KMS-11 (cell line): ENCODE data around the gene STN1.

Experiments used
- H2AFZ ChIP-seq: fragments of 200-600 bp; sonication (generic); 2 replicates; pipeline ENCODE4 v1.6.1; 2016; ENCODE audit warnings: antibody characterized with exemption, mixed run types, low read depth
- H3K27ac ChIP-seq: fragments of 200-600 bp; sonication (generic); 2 replicates; pipeline ENCODE4 v1.6.1; 2016; ENCODE audit warnings: mild to moderate bottlenecking, mixed run types
- H3K27me3 ChIP-seq: fragments of 200-600 bp; sonication (generic); 2 replicates; pipeline ENCODE4 v1.6.1; 2017; ENCODE audit warnings: mild to moderate bottlenecking, low read depth, mixed run types, moderate library complexity; ENCODE audit not compliant: insufficient read depth
- H3K36me3 ChIP-seq: fragments of 200-600 bp; sonication (generic); 2 replicates; pipeline ENCODE4 v1.6.1; 2017; ENCODE audit warnings: mild to moderate bottlenecking, mixed run types; ENCODE audit not compliant: insufficient read depth
- H3K4me1 ChIP-seq: fragments of 200-600 bp; sonication (generic); 2 replicates; pipeline ENCODE4 v1.6.1; 2016; ENCODE audit warnings: mild to moderate bottlenecking, low read depth, mixed run types; ENCODE audit not compliant: poor library complexity, severe bottlenecking
- H3K4me2 ChIP-seq: fragments of 200-600 bp; sonication (generic); 2 replicates; pipeline ENCODE4 v1.7.0; 2016; ENCODE audit warnings: mild to moderate bottlenecking, mixed run types
- H3K4me3 ChIP-seq: fragments of 200-600 bp; sonication (generic); IDR thresholded peaks from 2 replicates; pipeline ENCODE4 v1.6.1; 2017; ENCODE audit warnings: low read depth, low read length, mixed read lengths; ENCODE audit not compliant: insufficient read depth
- H3K79me2 ChIP-seq: fragments of 200-600 bp; sonication (generic); 2 replicates; pipeline ENCODE4 v1.6.1; 2016; ENCODE audit warnings: low read depth, mixed run types; ENCODE audit not compliant: insufficient read depth
- H3K9ac ChIP-seq: fragments of 200-600 bp; sonication (generic); 2 replicates; pipeline ENCODE4 v1.6.1; 2016; ENCODE audit warnings: mild to moderate bottlenecking, mixed run types
- H4K20me1 ChIP-seq: fragments of 200-600 bp; sonication (generic); 2 replicates; pipeline ENCODE4 v1.6.1; 2016; ENCODE audit warnings: mild to moderate bottlenecking, mixed run types; ENCODE audit not compliant: insufficient read depth
- CTCF ChIP-seq: fragments of 200-600 bp; sonication (generic); conservative IDR thresholded peaks from 2 replicates; pipeline ENCODE4 v1.6.1; 2017; ENCODE audit warnings: low read depth, mild to moderate bottlenecking, antibody characterized with exemption, low read length, moderate library complexity, mixed read lengths

Gene STN1

GRCh38 chr10:103841519-103841918 lies 76.5 kb downstream of the STN1 start:
- Histone ChIP-seq H3K4me1 (no peaks in the 10 kb centered on the region), H3K27ac (no peak overlapping the region), H3K9ac (no peak overlapping the region), H3K4me2 (no peak overlapping the region), H3K36me3 (no peaks in the 10 kb centered on the region), H3K27me3 (no peaks in the 10 kb centered on the region), H3K4me3 (no peak overlapping the region), H2AFZ (no peak overlapping the region), H3K79me2 (no peaks in the 10 kb centered on the region), H4K20me1 (no peaks in the 10 kb centered on the region)
- no peak for TF ChIP-seq CTCF

- Histone ChIP-seq H3K79me2 (no peaks in the 10 kb centered on the region), H3K9ac (no peak overlapping the region), H3K27me3 (no peaks in the 10 kb centered on the region), H3K4me3 (no peak overlapping the region), H4K20me1 (no peaks in the 10 kb centered on the region), H3K36me3 (no peaks in the 10 kb centered on the region), H3K4me1 (no peaks in the 10 kb centered on the region), H3K4me2 (no peak overlapping the region), H2AFZ (no peak overlapping the region), H3K27ac (no peak overlapping the region)
- no peak for TF ChIP-seq CTCF
These were observed 77.3 kb downstream of the STN1 start for GRCh38 chr10:103840740-103841070.

GRCh38 chr10:103839872-103840739 lies 77.9 kb downstream of the STN1 start:
- Histone ChIP-seq H3K27me3 (no peaks in the 10 kb centered on the region), H3K27ac (no peak overlapping the region), H4K20me1 (no peaks in the 10 kb centered on the region), H3K9ac (no peak overlapping the region), H3K4me3 (no peak overlapping the region), H3K36me3 (no peaks in the 10 kb centered on the region), H3K79me2 (no peaks in the 10 kb centered on the region), H3K4me2 (no peak overlapping the region), H2AFZ (no peak overlapping the region), H3K4me1 (no peaks in the 10 kb centered on the region)
- TF ChIP-seq CTCF: no peak

GRCh38 chr10:103839519-103839871 lies 78.5 kb downstream of the STN1 start:
- no peak overlapping the region for H3K27ac ChIP-seq
- H3K9ac ChIP-seq: no peak overlapping the region
- H3K79me2 ChIP-seq: no peaks in the 10 kb centered on the region
- H4K20me1 ChIP-seq: no peaks in the 10 kb centered on the region
- H3K4me3 ChIP-seq: no peak overlapping the region
- no peak overlapping the region for H3K4me2 ChIP-seq
- no peak for TF ChIP-seq CTCF
- H3K36me3 ChIP-seq: no peaks in the 10 kb centered on the region
- H3K27me3 ChIP-seq: no peaks in the 10 kb centered on the region
- H3K4me1 ChIP-seq: no peaks in the 10 kb centered on the region
- H2AFZ ChIP-seq: no peak overlapping the region
